ENCODE measurements around the gene DDX27. TPM values are rescaled to one million over a fixed set of nuclear protein-coding genes. Genes with fewer than 3 reads are reported as not detected.

Gene DDX27
- total RNA-seq, 1 donor from 2014 or later, result 23.3 TPM

DNA sequence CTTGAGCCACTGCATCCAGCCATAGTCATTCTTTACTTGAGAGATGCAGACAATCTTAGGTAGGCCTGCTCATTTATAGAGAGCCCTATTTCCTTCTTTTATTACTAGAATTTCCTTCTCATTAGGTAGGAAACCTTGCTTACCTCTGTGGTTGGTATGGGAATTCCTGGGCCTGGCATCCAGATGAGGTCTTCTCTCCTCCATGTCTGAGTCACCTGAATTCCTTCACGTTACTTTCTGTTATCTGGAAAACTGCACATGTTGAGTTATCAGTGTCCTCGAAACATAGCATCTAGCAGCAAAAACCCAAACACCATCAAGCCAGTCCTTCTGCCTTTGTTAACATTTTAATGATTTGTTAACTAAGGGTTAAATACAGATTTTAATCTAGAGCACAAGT, 56.4 kb downstream of the DDX27 start:
- Mint-ChIP-seq H3K27me3 (ENCODE audit: low read depth) (no peaks in the 10 kb centered on the region), H3K4me1 (ENCODE audit: low read depth) (peaks cover 34% of the 10 kb centered on the region), H3K36me3 (ENCODE audit: low read depth) (peaks cover 41% of the 10 kb centered on the region), H3K9me3 (ENCODE audit: low read depth) (no peaks in the 10 kb centered on the region), H3K4me3 (ENCODE audit: unreplicated experiment) (no peak overlapping the region), H3K27ac (ENCODE audit: unreplicated experiment) (peak overlapping the region; percentile 6)
- no peak for DNase-seq (ENCODE audit: low spot score)
- TF ChIP-seq, protein P1, sequence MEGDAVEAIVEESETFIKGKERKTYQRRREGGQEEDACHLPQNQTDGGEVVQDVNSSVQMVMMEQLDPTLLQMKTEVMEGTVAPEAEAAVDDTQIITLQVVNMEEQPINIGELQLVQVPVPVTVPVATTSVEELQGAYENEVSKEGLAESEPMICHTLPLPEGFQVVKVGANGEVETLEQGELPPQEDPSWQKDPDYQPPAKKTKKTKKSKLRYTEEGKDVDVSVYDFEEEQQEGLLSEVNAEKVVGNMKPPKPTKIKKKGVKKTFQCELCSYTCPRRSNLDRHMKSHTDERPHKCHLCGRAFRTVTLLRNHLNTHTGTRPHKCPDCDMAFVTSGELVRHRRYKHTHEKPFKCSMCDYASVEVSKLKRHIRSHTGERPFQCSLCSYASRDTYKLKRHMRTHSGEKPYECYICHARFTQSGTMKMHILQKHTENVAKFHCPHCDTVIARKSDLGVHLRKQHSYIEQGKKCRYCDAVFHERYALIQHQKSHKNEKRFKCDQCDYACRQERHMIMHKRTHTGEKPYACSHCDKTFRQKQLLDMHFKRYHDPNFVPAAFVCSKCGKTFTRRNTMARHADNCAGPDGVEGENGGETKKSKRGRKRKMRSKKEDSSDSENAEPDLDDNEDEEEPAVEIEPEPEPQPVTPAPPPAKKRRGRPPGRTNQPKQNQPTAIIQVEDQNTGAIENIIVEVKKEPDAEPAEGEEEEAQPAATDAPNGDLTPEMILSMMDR (IDR thresholded peaks at IDR 0.05), result no peak

DNA sequence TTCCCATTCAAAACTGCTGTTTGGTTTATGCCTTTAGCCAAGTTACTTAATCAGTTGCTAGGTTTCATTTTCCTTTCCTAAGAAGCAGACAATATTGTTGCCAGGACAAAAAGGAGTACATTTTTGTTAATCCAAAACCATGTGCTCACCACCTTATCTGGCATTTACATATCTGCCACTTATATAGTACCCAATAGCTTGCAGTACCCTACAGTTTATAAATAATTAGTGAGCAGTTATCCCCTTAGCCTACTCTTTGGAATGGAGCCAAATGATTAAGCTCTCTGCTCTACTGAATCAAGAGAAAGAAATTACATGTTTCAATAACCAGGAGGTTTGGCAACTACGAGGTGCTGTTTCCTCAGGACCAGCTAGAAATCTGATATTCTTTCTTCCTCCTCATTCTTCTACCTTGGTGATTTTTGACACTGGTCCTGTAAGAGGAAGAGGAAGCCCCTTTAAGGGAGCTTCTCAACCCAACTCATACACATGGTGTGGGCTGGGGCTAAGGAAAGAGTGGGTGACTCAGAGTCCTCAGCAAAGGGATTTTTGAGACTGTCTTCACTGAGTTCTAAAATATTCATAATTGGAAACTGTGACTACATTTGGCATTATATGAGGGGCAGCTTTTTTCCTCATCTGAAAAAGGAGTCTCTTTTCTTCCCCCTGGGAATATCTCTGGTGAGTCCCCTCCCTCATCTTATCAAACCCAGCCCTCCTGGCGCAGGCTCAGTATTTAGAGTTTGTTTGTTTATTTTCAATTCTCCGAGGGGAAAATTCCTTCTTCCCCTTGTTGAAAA, 57.1 kb downstream of the DDX27 start:
- H3K4me3 Mint-ChIP-seq (ENCODE audit: unreplicated experiment), result peak overlapping the region; percentile 99
- TF ChIP-seq, protein P1 (IDR thresholded peaks at IDR 0.05), result no peak
- H3K9me3 Mint-ChIP-seq (ENCODE audit: low read depth), result no peaks in the 10 kb centered on the region
- DNase-seq (ENCODE audit: low spot score), result no peak
- H3K4me1 Mint-ChIP-seq (ENCODE audit: low read depth), result peaks cover 38% of the 10 kb centered on the region
- peak overlapping the region; percentile 89 for H3K27ac Mint-ChIP-seq (ENCODE audit: unreplicated experiment)
- H3K36me3 Mint-ChIP-seq (ENCODE audit: low read depth), result peaks cover 41% of the 10 kb centered on the region
- no peaks in the 10 kb centered on the region for H3K27me3 Mint-ChIP-seq (ENCODE audit: low read depth)

DNA sequence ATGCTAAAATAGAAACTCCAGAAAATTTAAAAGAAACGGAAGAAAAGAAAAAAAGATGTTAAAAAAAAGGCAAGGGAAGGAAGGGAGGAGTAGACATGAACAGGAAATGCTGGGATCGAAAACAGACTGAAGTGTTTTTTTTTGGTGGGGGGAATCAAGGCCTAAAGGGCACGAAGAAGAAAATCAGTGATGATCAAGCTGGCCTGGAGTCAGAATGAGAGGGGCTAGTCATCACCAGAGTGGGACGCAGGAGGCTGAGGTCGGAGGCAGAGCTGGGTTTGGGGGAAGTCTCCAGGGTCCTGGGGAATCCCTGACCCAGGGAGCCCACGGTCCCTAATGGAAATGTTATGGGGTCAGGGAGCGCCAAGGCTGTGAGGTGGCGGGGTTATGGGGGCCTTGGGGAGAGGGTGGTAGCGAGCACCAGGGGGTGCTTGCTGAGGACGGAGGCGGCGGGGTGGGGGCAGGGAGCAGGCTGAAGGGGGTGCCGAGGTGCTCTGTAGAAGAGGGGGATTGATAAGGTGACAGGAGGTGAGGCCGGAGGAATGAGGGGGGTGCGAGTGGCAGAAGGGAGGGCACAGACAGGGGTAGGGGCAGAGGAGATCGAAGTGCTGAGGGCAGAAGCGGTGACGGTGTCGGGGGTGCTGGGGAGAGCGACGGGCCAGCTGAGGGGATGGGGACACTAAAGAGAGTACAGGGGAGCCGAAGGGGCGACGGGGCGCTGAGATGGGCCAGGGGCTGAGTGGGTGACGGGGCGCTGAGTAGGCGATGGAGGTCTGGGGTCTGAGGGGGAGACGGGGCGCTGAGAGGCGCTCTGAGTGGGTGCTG, 58.0 kb downstream of the DDX27 start:
- Mint-ChIP-seq H3K27me3 (ENCODE audit: low read depth) (no peaks in the 10 kb centered on the region), H3K4me1 (ENCODE audit: low read depth) (peaks cover 46% of the 10 kb centered on the region), H3K36me3 (ENCODE audit: low read depth) (peaks cover 45% of the 10 kb centered on the region), H3K27ac (ENCODE audit: unreplicated experiment) (peak overlapping the region; percentile 89), H3K4me3 (ENCODE audit: unreplicated experiment) (peak overlapping the region; percentile 99), H3K9me3 (ENCODE audit: low read depth) (no peaks in the 10 kb centered on the region)
- peak; percentile 91 for DNase-seq (ENCODE audit: low spot score)
- TF ChIP-seq, protein P1 (IDR thresholded peaks at IDR 0.05), result no peak

DNA sequence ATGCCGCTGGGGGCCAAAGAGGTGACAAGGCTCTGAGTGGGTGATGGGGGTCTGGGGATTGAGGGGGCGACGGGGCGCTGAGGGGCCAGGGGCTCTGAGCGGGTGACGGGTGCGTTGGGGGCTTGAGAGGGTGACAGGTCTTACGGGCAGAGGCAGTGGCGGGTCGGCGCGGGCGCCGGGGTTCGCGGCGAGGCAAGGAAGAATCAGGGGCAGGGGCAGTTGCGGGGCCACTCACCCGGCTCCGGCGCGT, 58.5 kb downstream of the DDX27 start:
- no peaks in the 10 kb centered on the region for H3K9me3 Mint-ChIP-seq (ENCODE audit: low read depth)
- peaks cover 51% of the 10 kb centered on the region for H3K4me1 Mint-ChIP-seq (ENCODE audit: low read depth)
- H3K27me3 Mint-ChIP-seq (ENCODE audit: low read depth), result no peaks in the 10 kb centered on the region
- H3K36me3 Mint-ChIP-seq (ENCODE audit: low read depth), result peaks cover 48% of the 10 kb centered on the region
- no peak for DNase-seq (ENCODE audit: low spot score)
- H3K4me3 Mint-ChIP-seq (ENCODE audit: unreplicated experiment), result peak overlapping the region; percentile 99
- H3K27ac Mint-ChIP-seq (ENCODE audit: unreplicated experiment), result peak overlapping the region; percentile 89
- TF ChIP-seq, protein P1 (IDR thresholded peaks at IDR 0.05), result no peak

DNA sequence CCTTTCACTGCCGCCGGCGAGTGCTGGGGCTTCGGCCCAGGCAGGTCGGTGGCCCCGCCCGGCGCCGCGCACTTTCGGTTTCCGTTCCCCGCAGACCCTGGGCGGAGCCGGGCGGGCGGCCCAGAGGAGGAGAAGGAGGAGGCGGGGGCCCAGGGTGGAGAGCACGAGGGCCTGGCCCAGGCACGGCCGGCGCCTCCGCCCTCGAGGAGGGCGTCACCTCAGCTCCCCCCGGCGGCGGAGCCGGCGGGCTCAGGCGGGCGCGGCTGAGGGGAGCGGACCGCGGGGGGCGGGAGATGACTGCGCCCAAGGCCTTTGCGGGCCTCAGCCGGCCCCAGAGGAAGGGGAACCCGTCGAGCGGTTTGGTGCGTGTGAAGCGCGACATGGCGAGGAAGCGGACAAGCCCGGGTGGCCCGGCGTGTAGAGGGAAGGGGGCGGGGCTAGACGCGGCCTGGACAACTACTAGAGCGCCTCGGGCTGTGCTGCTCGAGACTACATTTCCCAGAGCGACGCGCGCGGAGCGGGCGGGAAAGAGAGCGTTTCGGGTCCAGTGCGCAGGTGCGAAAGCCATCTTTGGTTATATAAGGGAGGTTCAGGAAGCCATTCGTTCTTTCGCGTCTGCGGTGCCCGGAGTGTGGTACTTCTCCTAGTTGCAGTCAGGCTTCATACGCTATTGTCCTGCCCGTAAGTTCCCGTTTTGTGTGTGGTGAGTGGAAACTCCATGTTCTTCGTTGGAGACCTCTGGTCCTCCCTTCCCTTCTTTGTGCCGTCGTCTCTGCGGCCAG, 59.0 kb downstream of the DDX27 start, which contains the start of gene ZNFX1:
Gene ZNFX1 (minus strand): TSS at position 22 of the 782 bp plus-strand sequence. CDS start 2,218 bp downstream, outside the sequence.
- H3K36me3 Mint-ChIP-seq (ENCODE audit: low read depth), result peaks cover 54% of the 10 kb centered on the region
- peak within 1 kb of the TSS; percentile 89 for H3K27ac Mint-ChIP-seq (ENCODE audit: unreplicated experiment)
- peak; percentile 100 for DNase-seq (ENCODE audit: low spot score)
- no peaks in the 10 kb centered on the region for H3K27me3 Mint-ChIP-seq (ENCODE audit: low read depth)
- H3K4me3 Mint-ChIP-seq (ENCODE audit: unreplicated experiment), result peak within 1 kb of the TSS; percentile 99
- peaks cover 57% of the 10 kb centered on the region for H3K4me1 Mint-ChIP-seq (ENCODE audit: low read depth)
- TF ChIP-seq, protein P1 (IDR thresholded peaks at IDR 0.05), result peak; percentile 17
- no peaks in the 10 kb centered on the region for H3K9me3 Mint-ChIP-seq (ENCODE audit: low read depth)
